Measurements from ENCODE around the gene PLA1A. TPM values are rescaled to one million over a fixed set of nuclear protein-coding genes. Genes with fewer than 3 reads are reported as not detected.
A peak's percentile ranks its signal among the peaks of the same experiment; 100 is the strongest.
"Not testable (repeated sequence)": the region's sequence is repeated elsewhere in the genome, so short reads cannot be mapped to it uniquely, and the experiment has no call there.

PLA1A gene
- total RNA-seq, 1 donor from 2014 or later, result 2.8 TPM

GRCh38 chr3:119676771-119677640 lies 79.3 kb downstream of the PLA1A start, which contains the start of gene COX17:
COX17 (minus strand) TSS chr3:119677406; CDS start chr3:119677310, 96 bp downstream.
- Histone ChIP-seq H3K36me3 (peaks cover 26% of the 10 kb centered on the region), H3K9me3 (replicated peaks) (no peaks in the 10 kb centered on the region), H3K27me3 (ENCODE audit: low read depth) (no peaks in the 10 kb centered on the region), H3K27ac (replicated peaks) (peak within 1 kb of the TSS; percentile 98), H3K4me1 (peaks cover 55% of the 10 kb centered on the region), H3K4me3 (peak within 1 kb of the TSS; percentile 80)
- peak; percentile 93 for DNase-seq
- intact Hi-C loops (cut with micrococcal nuclease), result loop anchor here (10.0 kb wide), 1 partner anchor 92 kb away; no protein-coding TSS in a partner anchor
- TF ChIP-seq CTCF (IDR thresholded peaks at IDR 0.05; ENCODE audit: borderline replicate concordance), result no peak

- peak overlapping the region; percentile 80 for H3K4me3 ChIP-seq
- no peaks in the 10 kb centered on the region for H3K9me3 ChIP-seq (replicated peaks)
- no peak for DNase-seq
- no peak for TF ChIP-seq CTCF (IDR thresholded peaks at IDR 0.05; ENCODE audit: borderline replicate concordance)
- intact Hi-C loops (cut with micrococcal nuclease), result loop anchor here (10.0 kb wide), 1 partner anchor 93 kb away; no protein-coding TSS in a partner anchor
- peaks cover 49% of the 10 kb centered on the region for H3K4me1 ChIP-seq
- no peaks in the 10 kb centered on the region for H3K27me3 ChIP-seq (ENCODE audit: low read depth)
- H3K27ac ChIP-seq (replicated peaks), result peak overlapping the region; percentile 98
- H3K36me3 ChIP-seq, result peaks cover 23% of the 10 kb centered on the region
Measured at GRCh38 chr3:119677641-119677934, 79.9 kb downstream of the PLA1A start.

- H3K4me3 ChIP-seq; H3K27me3 ChIP-seq (ENCODE audit: low read depth); H3K9me3 ChIP-seq (replicated peaks); DNase-seq: not testable (repeated sequence)
- peak overlapping the region; percentile 98 for H3K27ac ChIP-seq (replicated peaks)
- H3K36me3 ChIP-seq, result peaks cover 17% of the 10 kb centered on the region
- intact Hi-C loops (cut with micrococcal nuclease), result loop anchor here (10.0 kb wide), 1 partner anchor 93 kb away; no protein-coding TSS in a partner anchor
- H3K4me1 ChIP-seq, result peaks cover 43% of the 10 kb centered on the region
Measured at GRCh38 chr3:119678209-119678608, 80.5 kb downstream of the PLA1A start.

Other genes starting within 250 kb of the PLA1A start
- 12.2 TPM for gene TMEM39A, start 134.3 kb upstream of the PLA1A start, total RNA-seq
- 5.1 TPM for gene POGLUT1, start 128.9 kb upstream of the PLA1A start, total RNA-seq
- 302 TPM for gene TIMMDC1, start 99.3 kb upstream of the PLA1A start, total RNA-seq
- gene CD80, start 38.3 kb upstream of the PLA1A start, total RNA-seq, result not detected
- gene ADPRH, start 18.4 kb upstream of the PLA1A start, total RNA-seq, result 9.8 TPM
- gene POPDC2, start 62.7 kb downstream of the PLA1A start, total RNA-seq, result 512 TPM
- gene COX17, start 79.5 kb downstream of the PLA1A start, total RNA-seq, result 165 TPM
- gene CFAP91, start 105.1 kb downstream of the PLA1A start, total RNA-seq, result 0.44 TPM
- gene NR1I2, start 184.2 kb downstream of the PLA1A start, total RNA-seq, result not detected

All from left ventricle myocardium inferior (tissue), 1 donor.